ENCODE data around the gene TMEM178A.

DNA sequence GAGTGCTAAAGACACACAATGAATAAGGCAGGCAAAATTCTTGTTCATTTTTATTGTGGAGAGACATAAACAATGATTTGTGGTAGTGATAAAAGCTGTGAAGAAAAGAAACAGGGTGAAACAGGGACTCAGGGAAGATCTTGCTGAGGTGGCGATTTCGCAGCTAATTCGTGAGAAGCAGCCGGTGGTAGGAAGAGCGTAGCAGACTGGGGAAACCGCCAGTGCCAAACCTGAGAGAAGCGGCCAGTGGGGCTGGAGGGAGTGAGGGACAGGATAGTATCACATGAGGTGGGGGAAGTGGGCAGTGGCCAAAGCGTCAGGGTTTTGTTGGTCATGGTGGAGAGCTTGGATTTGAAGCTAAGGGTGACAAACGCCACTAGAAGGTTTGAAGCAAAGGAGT is 42.3 kb downstream of the TMEM178A start:
- TF ChIP-seq, protein P1, sequence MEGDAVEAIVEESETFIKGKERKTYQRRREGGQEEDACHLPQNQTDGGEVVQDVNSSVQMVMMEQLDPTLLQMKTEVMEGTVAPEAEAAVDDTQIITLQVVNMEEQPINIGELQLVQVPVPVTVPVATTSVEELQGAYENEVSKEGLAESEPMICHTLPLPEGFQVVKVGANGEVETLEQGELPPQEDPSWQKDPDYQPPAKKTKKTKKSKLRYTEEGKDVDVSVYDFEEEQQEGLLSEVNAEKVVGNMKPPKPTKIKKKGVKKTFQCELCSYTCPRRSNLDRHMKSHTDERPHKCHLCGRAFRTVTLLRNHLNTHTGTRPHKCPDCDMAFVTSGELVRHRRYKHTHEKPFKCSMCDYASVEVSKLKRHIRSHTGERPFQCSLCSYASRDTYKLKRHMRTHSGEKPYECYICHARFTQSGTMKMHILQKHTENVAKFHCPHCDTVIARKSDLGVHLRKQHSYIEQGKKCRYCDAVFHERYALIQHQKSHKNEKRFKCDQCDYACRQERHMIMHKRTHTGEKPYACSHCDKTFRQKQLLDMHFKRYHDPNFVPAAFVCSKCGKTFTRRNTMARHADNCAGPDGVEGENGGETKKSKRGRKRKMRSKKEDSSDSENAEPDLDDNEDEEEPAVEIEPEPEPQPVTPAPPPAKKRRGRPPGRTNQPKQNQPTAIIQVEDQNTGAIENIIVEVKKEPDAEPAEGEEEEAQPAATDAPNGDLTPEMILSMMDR (IDR thresholded peaks at IDR 0.05), result no peak
- TF ChIP-seq POLR2A (IDR thresholded peaks at IDR 0.05), result no peak
